Prostate gland (tissue), 2 donors: Measurements from ENCODE around the gene PPP4R2.

Experiments used
- CTCF ChIP-seq, 4 experiments: fragments of 200-600 bp in 2 of 4; fragments of 450-650 bp in 2 of 4; sonication (generic) in 2 of 4; IDR thresholded peaks; 1 replicate in 3 of 4; 2 replicates in 1 of 4; pipeline ENCODE4 v1.5.1; 2016 to 2019; ENCODE audit warnings: antibody characterized with exemption in 4 of 4, mild to moderate bottlenecking in 2 of 4, moderate library complexity in 2 of 4
- POLR2A ChIP-seq: fragments of 450-650 bp; IDR thresholded peaks from one replicate; pipeline ENCODE4 v1.6.1; 2016; ENCODE audit warnings: antibody characterized with exemption, mild to moderate bottlenecking
- POLR2AphosphoS5 ChIP-seq: sonication (generic); formaldehyde crosslinking; IDR thresholded peaks from one replicate; pipeline ENCODE4 v1.6.1; 2017; ENCODE audit warnings: antibody characterized with exemption

GRCh38 chr3:72998466-72998865 is 1.9 kb downstream of the PPP4R2 start:
- TF ChIP-seq CTCF (IDR thresholded peaks at IDR 0.05) (no peak), POLR2A (no peak), POLR2AphosphoS5 (no peak)
